Breast epithelium (tissue), 4 donors: ENCODE measurements around the gene ANTXR1. TPM values are rescaled to one million over a fixed set of nuclear protein-coding genes. Genes with fewer than 3 reads are reported as not detected.
A peak's percentile ranks its signal among the peaks of the same experiment; 100 is the strongest.

Experiments
- DNase-seq, 2 donors: peaks; one replicate each; pipeline ENCODE4 v3.0.0-alpha.2; 2019; ENCODE audit warnings: low spot score in 2 of 2
- H3K27ac ChIP-seq, 2 donors: fragments of 200-600 bp; sonication (generic) in 1 of 2; one replicate each; pipeline ENCODE4 v1.5.1; 2016 to 2019; ENCODE audit warnings: mild to moderate bottlenecking in 1 of 2
- H3K27me3 ChIP-seq, 2 donors: fragments of 200-600 bp; sonication (generic) in 1 of 2; one replicate each; pipeline versions ENCODE4 v1.5.1 to v1.6.0; 2017 to 2019; ENCODE audit warnings: control low read depth in 1 of 2, mild to moderate bottlenecking in 1 of 2
- H3K36me3 ChIP-seq: fragments of 200-600 bp; one replicate; pipeline ENCODE4 v1.5.1; 2019
- H3K4me1 ChIP-seq, 2 donors: fragments of 200-600 bp; sonication (generic); one replicate each; pipeline ENCODE4 v1.5.1; 2016 to 2019; ENCODE audit warnings: control low read depth in 1 of 2
- H3K4me3 ChIP-seq, 3 donors: fragments of 200-600 bp; sonication (generic); 1 replicate in 2 of 3; 2 replicates in 1 of 3; pipeline ENCODE4 v1.5.1; 2016 to 2019; ENCODE audit warnings: mild to moderate bottlenecking in 3 of 3, moderate library complexity in 2 of 3
- H3K9me3 ChIP-seq, 2 donors: fragments of 200-600 bp; sonication (generic) in 1 of 2; one replicate each; pipeline ENCODE4 v1.5.1; 2016 to 2019; ENCODE audit warnings: control low read depth in 1 of 2
- CTCF ChIP-seq, 3 donors: fragments of 450-650 bp; IDR thresholded peaks; one replicate each; pipeline ENCODE4 v1.5.1; 2016 to 2017; ENCODE audit warnings: antibody characterized with exemption in 3 of 3, mild to moderate bottlenecking in 3 of 3, moderate library complexity in 3 of 3
- POLR2A ChIP-seq: fragments of 450-650 bp; IDR thresholded peaks from one replicate; pipeline ENCODE4 v1.6.1; 2016; ENCODE audit warnings: antibody characterized with exemption, mild to moderate bottlenecking, moderate library complexity
- POLR2AphosphoS5 ChIP-seq, 3 donors: sonication (generic); formaldehyde crosslinking; IDR thresholded peaks; one replicate each; pipeline ENCODE4 v1.6.1; 2017; ENCODE audit warnings: antibody characterized with exemption in 3 of 3
- intact Hi-C: fragments of 100-400 bp; cut with DNase I; formaldehyde crosslinking; loops from one replicate; pipeline ENCODE4 v1.15.1; 2023; ENCODE audit warnings: low total_unique reads
- total RNA-seq, 3 donors: library from RNA; depleted of rRNA; stranded (reverse); fragments of >200 nt; gene quantifications; one replicate each; pipeline ENCODE4 v1.1.0, GENCODE V29; 2016

Gene ANTXR1
- total RNA-seq, 3 donors from 2014 or later, result 52.7 to 72.8 (median 68.8) TPM

- no peak for DNase-seq
- Histone ChIP-seq H3K27ac (peak overlapping the region in 1 of 2 donors; percentile 91), H3K4me3 (no peak overlapping the region), H3K36me3 (no peaks in the 10 kb centered on the region), H3K9me3 (no peaks in the 10 kb centered on the region), H3K4me1 (no peaks in the 10 kb centered on the region), H3K27me3 (no peaks in the 10 kb centered on the region)
- TF ChIP-seq POLR2AphosphoS5 (IDR thresholded peaks at IDR 0.05) (no peak), POLR2A (no peak), CTCF (IDR thresholded peaks at IDR 0.05) (no peak)
- intact Hi-C loops, result no loop called here
Observed at GRCh38 chr2:69175790-69176715, 163.1 kb downstream of the ANTXR1 start.

GRCh38 chr2:69177063-69177771 is 164.2 kb downstream of the ANTXR1 start:
- intact Hi-C loops, result no loop called here
- no peak for DNase-seq
- no peaks in the 10 kb centered on the region for H3K4me1 ChIP-seq
- no peaks in the 10 kb centered on the region for H3K36me3 ChIP-seq
- H3K9me3 ChIP-seq, result no peaks in the 10 kb centered on the region
- peak overlapping the region in 1 of 3 donors; percentile 37 for H3K4me3 ChIP-seq
- TF ChIP-seq POLR2AphosphoS5 (IDR thresholded peaks at IDR 0.05) (peak in 1 of 3 donors; percentile 24), POLR2A (no peak)
- peak overlapping the region; percentile 86 to 91 for H3K27ac ChIP-seq
- no peaks in the 10 kb centered on the region for H3K27me3 ChIP-seq

GRCh38 chr2:69177785-69178636 is 165.0 kb downstream of the ANTXR1 start:
- Histone ChIP-seq H3K4me1 (no peaks in the 10 kb centered on the region), H3K27ac (peak overlapping the region; percentile 86 to 91), H3K36me3 (no peaks in the 10 kb centered on the region), H3K27me3 (no peaks in the 10 kb centered on the region), H3K9me3 (no peaks in the 10 kb centered on the region), H3K4me3 (peak overlapping the region in 1 of 3 donors; percentile 37)
- DNase-seq, result peak in 1 of 2 donors; percentile 64
- TF ChIP-seq POLR2AphosphoS5 (IDR thresholded peaks at IDR 0.05) (peak; percentile 55 to 98 (median 74)), CTCF (IDR thresholded peaks at IDR 0.05) (no peak)
- intact Hi-C loops, result no loop called here

GRCh38 chr2:69178756-69179155 is 165.8 kb downstream of the ANTXR1 start:
- no peaks in the 10 kb centered on the region for H3K4me1 ChIP-seq
- intact Hi-C loops, result no loop called here
- no peak overlapping the region for H3K4me3 ChIP-seq
- DNase-seq, result no peak
- H3K27ac ChIP-seq, result peak overlapping the region; percentile 86 to 91
- H3K9me3 ChIP-seq, result no peaks in the 10 kb centered on the region
- TF ChIP-seq POLR2AphosphoS5 (IDR thresholded peaks at IDR 0.05), result no peak
- TF ChIP-seq CTCF (IDR thresholded peaks at IDR 0.05), result no peak
- no peak for TF ChIP-seq POLR2A
- H3K36me3 ChIP-seq, result no peaks in the 10 kb centered on the region
- H3K27me3 ChIP-seq, result no peaks in the 10 kb centered on the region

- Histone ChIP-seq H3K27ac (peak overlapping the region in 1 of 2 donors; percentile 44), H3K27me3 (no peaks in the 10 kb centered on the region), H3K4me1 (no peaks in the 10 kb centered on the region), H3K9me3 (no peaks in the 10 kb centered on the region), H3K36me3 (no peaks in the 10 kb centered on the region), H3K4me3 (no peak overlapping the region)
- DNase-seq, result no peak
- intact Hi-C loops, result no loop called here
- no peak for TF ChIP-seq CTCF (IDR thresholded peaks at IDR 0.05)
- no peak for TF ChIP-seq POLR2A
- no peak for TF ChIP-seq POLR2AphosphoS5 (IDR thresholded peaks at IDR 0.05)
Observed at GRCh38 chr2:69180227-69180626, 167.2 kb downstream of the ANTXR1 start.
